Measurements from ENCODE around the gene LIX1.

The LIX1 gene

GRCh38 chr5:97043511-97043910, 98.9 kb downstream of the LIX1 start:
- Histone ChIP-seq H3K9me3 (ENCODE audit: control insufficient read depth, insufficient read depth, low read depth, low read length) (no peaks in the 10 kb centered on the region), H3K4me1 (ENCODE audit: control insufficient read depth, insufficient read depth, low read length) (no peaks in the 10 kb centered on the region), H3K36me3 (ENCODE audit: control insufficient read depth in 2 of 2, insufficient read depth in 1 of 2, low read length in 2 of 2) (no peaks in the 10 kb centered on the region), H3K27ac (ENCODE audit: extremely low read depth, low read depth, low read length) (no peak overlapping the region), H3K4me3 (ENCODE audit: low read depth, low read length) (no peak overlapping the region)
- ChIA-PET POLR2A (no interaction called here), CTCF (interaction anchor here (0.5 to 4.2 kb wide), 11 partner anchors 17 to 1752 kb away, joined by 3 to 28 read pairs (median 6); partner anchors contain the start of gene LIX1)
- TF ChIP-seq EGR2 (tag by site-specific recombination; IDR thresholded peaks at IDR 0.05; ENCODE audit: low read depth) = no peak
- no peak for TF ChIP-seq ZNF561 (tag by site-specific recombination; IDR thresholded peaks at IDR 0.05; ENCODE audit: borderline replicate concordance)
- TF ChIP-seq ZNF350 (tag by site-specific recombination; IDR thresholded peaks at IDR 0.05) = no peak
- TF ChIP-seq ZNF10 (tag by site-specific recombination; IDR thresholded peaks at IDR 0.05) = no peak
- no peak for TF ChIP-seq ZNF48 (tag by site-specific recombination; IDR thresholded peaks at IDR 0.05)
- TF ChIP-seq PBX3 (CRISPR knock-in tag; IDR thresholded peaks at IDR 0.05) = no peak
- no peak for TF ChIP-seq ZNF529 (tag by site-specific recombination; IDR thresholded peaks at IDR 0.05; ENCODE audit: insufficient replicate concordance)
- TF ChIP-seq ZNF571 (tag by site-specific recombination; IDR thresholded peaks at IDR 0.05) = no peak
- no peak for TF ChIP-seq ZNF112 (tag by site-specific recombination; IDR thresholded peaks at IDR 0.05)
- no peak for TF ChIP-seq ZNF211 (tag by site-specific recombination; IDR thresholded peaks at IDR 0.05; ENCODE audit: low read depth)
- no peak for TF ChIP-seq ZNF776 (tag by site-specific recombination; IDR thresholded peaks at IDR 0.05; ENCODE audit: borderline replicate concordance)
- TF ChIP-seq ZNF146 (tag by site-specific recombination; IDR thresholded peaks at IDR 0.05) = no peak
- no peak for TF ChIP-seq ZNF843 (tag by site-specific recombination; IDR thresholded peaks at IDR 0.05)
- TF ChIP-seq OVOL3 (tag by site-specific recombination; IDR thresholded peaks at IDR 0.05) = no peak
- TF ChIP-seq ZNF266 (tag by site-specific recombination; IDR thresholded peaks at IDR 0.05; ENCODE audit: low read depth) = no peak
- TF ChIP-seq ZNF596 (tag by site-specific recombination; IDR thresholded peaks at IDR 0.05) = no peak
- TF ChIP-seq ZSCAN16 (tag by site-specific recombination; IDR thresholded peaks at IDR 0.05) = no peak

GRCh38 chr5:97042996-97043395, 99.4 kb downstream of the LIX1 start:
- ChIA-PET CTCF (interaction anchor here (0.6 to 3.7 kb wide), 7 partner anchors 46 to 174 kb away, joined by 3 to 28 read pairs (median 5); partner anchors contain the start of gene LIX1), POLR2A (no interaction called here)
- H3K27ac ChIP-seq (ENCODE audit: extremely low read depth, low read depth, low read length) = no peak overlapping the region
- no peaks in the 10 kb centered on the region for H3K36me3 ChIP-seq (ENCODE audit: control insufficient read depth in 2 of 2, insufficient read depth in 1 of 2, low read length in 2 of 2)
- TF ChIP-seq ZFP41 (tag by site-specific recombination; IDR thresholded peaks at IDR 0.05; ENCODE audit: borderline replicate concordance) = no peak
- TF ChIP-seq ZNF26 (tag by site-specific recombination; IDR thresholded peaks at IDR 0.05) = no peak
- TF ChIP-seq ZNF530 (tag by site-specific recombination; IDR thresholded peaks at IDR 0.05; ENCODE audit: low read depth) = no peak
- TF ChIP-seq ZNF449 (tag by site-specific recombination; IDR thresholded peaks at IDR 0.05) = no peak
- TF ChIP-seq ZNF266 (tag by site-specific recombination; IDR thresholded peaks at IDR 0.05; ENCODE audit: low read depth) = no peak
- no peak for TF ChIP-seq FEZF1 (tag by site-specific recombination; IDR thresholded peaks at IDR 0.05)
- no peak for TF ChIP-seq ZNF664 (tag by site-specific recombination; IDR thresholded peaks at IDR 0.05)
- no peak for TF ChIP-seq ZNF513 (tag by site-specific recombination; IDR thresholded peaks at IDR 0.05)
- no peak for TF ChIP-seq ZNF37A (tag by site-specific recombination; IDR thresholded peaks at IDR 0.05)
- no peaks in the 10 kb centered on the region for H3K9me3 ChIP-seq (ENCODE audit: control insufficient read depth, insufficient read depth, low read depth, low read length)
- no peak overlapping the region for H3K4me3 ChIP-seq (ENCODE audit: low read depth, low read length)
- no peaks in the 10 kb centered on the region for H3K4me1 ChIP-seq (ENCODE audit: control insufficient read depth, insufficient read depth, low read length)
